ENCODE measurements around the gene RTN4.

RTN4 gene

GRCh38 chr2:54950811-54951210, 99.4 kb downstream of the RTN4 start:
- DNase-seq: no peak

- no peak for DNase-seq
Measured at GRCh38 chr2:54949431-54949830, 100.8 kb downstream of the RTN4 start.

GRCh38 chr2:54948120-54948519, 102.1 kb downstream of the RTN4 start:
- no peak for DNase-seq

- peak in 6 of 51 donors; percentile 12 to 80 (median 28) for DNase-seq
Measured at GRCh38 chr2:54947646-54948045, 102.6 kb downstream of the RTN4 start.

GRCh38 chr2:54947136-54947535, 103.1 kb downstream of the RTN4 start:
- peak in 4 of 51 donors; percentile 29 to 80 (median 36) for DNase-seq

GRCh38 chr2:54946220-54946805, 103.9 kb downstream of the RTN4 start:
- DNase-seq: peak in 8 of 51 donors; percentile 33 to 70 (median 56)

GRCh38 chr2:54945391-54946219, 104.6 kb downstream of the RTN4 start:
- peak in 37 of 51 donors; percentile 17 to 80 (median 64) for DNase-seq

- DNase-seq: no peak
Measured at GRCh38 chr2:54944724-54945326, 105.4 kb downstream of the RTN4 start.

GRCh38 chr2:54942373-54942772, 107.9 kb downstream of the RTN4 start:
- peak in 1 of 51 donors; percentile 32 for DNase-seq

- peak in 13 of 51 donors; percentile 6 to 60 (median 17) for DNase-seq
Measured at GRCh38 chr2:54941248-54941984, 108.8 kb downstream of the RTN4 start.

- no peak for DNase-seq
Measured at GRCh38 chr2:54940723-54941122, 109.5 kb downstream of the RTN4 start.

GRCh38 chr2:54939446-54940118, 110.7 kb downstream of the RTN4 start:
- no peak for DNase-seq

GRCh38 chr2:54936766-54937165, 113.5 kb downstream of the RTN4 start:
- DNase-seq: no peak

- DNase-seq: no peak
Measured at GRCh38 chr2:54935389-54935788, 114.9 kb downstream of the RTN4 start.

- DNase-seq: no peak
Measured at GRCh38 chr2:54931473-54931872, 118.8 kb downstream of the RTN4 start.

- DNase-seq: no peak
Measured at GRCh38 chr2:54928719-54929118, 121.5 kb downstream of the RTN4 start.

- no peak for DNase-seq
Measured at GRCh38 chr2:54927751-54928615, 122.3 kb downstream of the RTN4 start.

- DNase-seq: no peak
Measured at GRCh38 chr2:54927085-54927750, 123.0 kb downstream of the RTN4 start.

- no peak for DNase-seq
Measured at GRCh38 chr2:54925022-54925421, 125.2 kb downstream of the RTN4 start.

GRCh38 chr2:54924121-54924520, 126.1 kb downstream of the RTN4 start:
- no peak for DNase-seq

All from hypothalamus (tissue), 51 donors.